Esophagus squamous epithelium (tissue), 5 donors: ENCODE measurements around the gene BNC1. TPM values are rescaled to one million over a fixed set of nuclear protein-coding genes. Genes with fewer than 3 reads are reported as not detected.
"Not testable (repeated sequence)": the region's sequence is repeated elsewhere in the genome, so short reads cannot be mapped to it uniquely, and the experiment has no call there.

ENCODE experiments used
- DNase-seq: peaks from one replicate; lab custom pipeline; 2025; lab: John Stamatoyannopoulos, UW
- H3K27ac ChIP-seq, 4 donors: fragments of 200-600 bp; sonication (generic); one replicate each; pipeline ENCODE4 v1.5.1; 2016 to 2019; ENCODE audit warnings: mild to moderate bottlenecking in 1 of 4
- H3K27me3 ChIP-seq, 4 donors: fragments of 200-600 bp; sonication (generic); 1 replicate in 3 of 4; 2 replicates in 1 of 4; pipeline versions ENCODE4 v1.5.1 to v1.6.0; 2017 to 2021; ENCODE audit warnings: antibody characterized with exemption in 1 of 4
- H3K36me3 ChIP-seq, 3 donors: fragments of 200-600 bp; sonication (generic); one replicate each; pipeline ENCODE4 v1.5.1; 2016 to 2019
- H3K4me1 ChIP-seq, 3 donors: fragments of 200-600 bp; sonication (generic); one replicate each; pipeline ENCODE4 v1.5.1; 2017 to 2019
- H3K4me3 ChIP-seq, 4 donors: fragments of 200-600 bp; sonication (generic); 1 replicate in 3 of 4; 2 replicates in 1 of 4; pipeline ENCODE4 v1.5.1; 2016 to 2019; ENCODE audit warnings: mild to moderate bottlenecking in 2 of 4, moderate library complexity in 1 of 4
- H3K9me3 ChIP-seq, 3 donors: fragments of 200-600 bp; sonication (generic); one replicate each; pipeline ENCODE4 v1.5.1; 2016 to 2019
- CTCF ChIP-seq, 6 experiments: fragments of 450-650 bp in 4 of 6; fragments of 200-600 bp in 2 of 6; sonication (generic) in 2 of 6; IDR thresholded peaks; one replicate each; pipeline ENCODE4 v1.5.1; 2016 to 2019; ENCODE audit warnings: antibody characterized with exemption in 6 of 6, mild to moderate bottlenecking in 4 of 6, moderate library complexity in 4 of 6
- POLR2A ChIP-seq, 4 donors: fragments of 450-650 bp; IDR thresholded peaks; one replicate each; pipeline ENCODE4 v1.6.1; 2017; ENCODE audit warnings: antibody characterized with exemption in 4 of 4, mild to moderate bottlenecking in 4 of 4, moderate library complexity in 3 of 4
- WGBS, 2 donors: methylation state at CpG; one replicate each; pipeline ENCODE4 v1.1.5; 2018; 5-methylcytosine and 5-hydroxymethylcytosine counted together
- intact Hi-C: fragments of 100-400 bp; cut with DNase I; formaldehyde crosslinking; loops from one replicate; pipeline ENCODE4 v1.15.0; 2022
- total RNA-seq, 4 donors: library from RNA; depleted of rRNA; stranded (reverse); fragments of >200 nt; gene quantifications; one replicate each; pipeline ENCODE4 v1.1.0, GENCODE V29; 2016
- donor health status: DM: yes; HTN: yes; CAD: no.

BNC1 gene
- total RNA-seq, 4 donors from 2014 or later = 21.2 to 38.3 (median 26.7) TPM

DNA sequence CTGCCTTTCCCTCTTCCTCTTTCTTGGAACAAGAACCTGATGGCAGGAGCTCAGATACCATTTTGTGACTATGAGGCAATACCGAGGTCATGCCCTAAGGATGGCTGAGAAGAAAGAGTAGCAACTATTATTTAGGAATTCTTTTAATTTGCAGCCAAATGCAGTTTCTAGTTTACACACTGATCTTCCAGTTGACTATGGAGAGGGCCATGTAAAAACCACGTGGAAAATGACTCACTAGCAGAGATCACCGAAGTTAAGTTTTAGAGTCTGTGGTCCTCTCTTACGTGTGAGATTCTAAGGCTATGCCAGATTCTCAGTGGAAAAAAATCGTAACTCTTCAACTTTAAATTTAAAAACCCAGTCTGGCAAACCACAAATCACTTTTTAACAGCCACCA, 7.8 kb downstream of the BNC1 start:
- no peak for DNase-seq
- Histone ChIP-seq H3K36me3 (no peaks in the 10 kb centered on the region), H3K4me1 (peaks cover 0 to 29% (median 0%) of the 10 kb centered on the region in 3 donors), H3K9me3 (no peaks in the 10 kb centered on the region), H3K27me3 (peaks cover 0 to 37% (median 0%) of the 10 kb centered on the region in 4 donors), H3K4me3 (no peak overlapping the region), H3K27ac (no peak overlapping the region)
- no peak for TF ChIP-seq POLR2A (IDR thresholded peaks at IDR 0.05)
- no peak for TF ChIP-seq CTCF (IDR thresholded peaks at IDR 0.05)
- WGBS, 2 donors = 49 to 63% methylated on average over 5 of the region's 5 CpGs
- intact Hi-C loops = no loop called here

DNA sequence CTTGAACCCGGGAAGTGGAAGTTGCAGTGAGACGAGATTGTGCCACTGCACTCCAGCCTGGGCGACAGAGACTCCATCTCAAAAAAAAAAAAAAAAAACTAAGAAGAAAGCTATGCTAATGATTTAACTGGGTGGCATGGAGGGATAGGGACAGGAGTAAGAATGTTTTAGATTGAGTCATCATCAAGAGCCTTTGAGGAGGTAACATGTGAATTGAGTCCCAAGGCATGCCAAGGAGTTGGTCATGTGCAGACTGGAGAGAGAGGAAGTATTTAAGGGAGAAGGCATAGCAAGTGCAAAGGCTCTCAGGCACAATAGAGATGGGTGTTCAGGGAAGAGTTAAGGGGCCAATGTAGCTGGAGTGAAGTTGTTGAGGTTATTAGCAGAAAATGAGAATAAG, 9.1 kb downstream of the BNC1 start:
- TF ChIP-seq POLR2A (IDR thresholded peaks at IDR 0.05) (no peak), CTCF (IDR thresholded peaks at IDR 0.05) (no peak)
- WGBS, 2 donors = 84 to 92% methylated on average over 3 of the region's 3 CpGs
- H3K36me3 ChIP-seq = no peaks in the 10 kb centered on the region
- peaks cover 0 to 21% (median 0%) of the 10 kb centered on the region in 3 donors for H3K4me1 ChIP-seq
- H3K9me3 ChIP-seq = no peaks in the 10 kb centered on the region
- H3K4me3 ChIP-seq = no peak overlapping the region
- DNase-seq = no peak
- H3K27me3 ChIP-seq = peaks cover 0 to 24% (median 0%) of the 10 kb centered on the region in 4 donors
- no peak overlapping the region for H3K27ac ChIP-seq
- intact Hi-C loops = no loop called here

GRCh38 chr15:83270176-83270575, 14.3 kb downstream of the BNC1 start:
- no peak overlapping the region for H3K4me3 ChIP-seq
- peaks cover 0 to 27% (median 0%) of the 10 kb centered on the region in 3 donors for H3K36me3 ChIP-seq
- H3K27me3 ChIP-seq = no peaks in the 10 kb centered on the region
- no peaks in the 10 kb centered on the region for H3K9me3 ChIP-seq
- no peak for DNase-seq
- intact Hi-C loops = no loop called here
- H3K27ac ChIP-seq = no peak overlapping the region
- no peak for TF ChIP-seq POLR2A (IDR thresholded peaks at IDR 0.05)
- no peak for TF ChIP-seq CTCF (IDR thresholded peaks at IDR 0.05)
- H3K4me1 ChIP-seq = no peaks in the 10 kb centered on the region
- 46 to 48% methylated on average over 1 of the region's 1 CpG for WGBS, 2 donors

GRCh38 chr15:83268147-83268546, 16.3 kb downstream of the BNC1 start:
- no peak overlapping the region for H3K27ac ChIP-seq
- DNase-seq = no peak
- WGBS, 2 donors = 74 to 82% methylated on average over 4 of the region's 4 CpGs
- H3K36me3 ChIP-seq = peaks cover 0 to 47% (median 0%) of the 10 kb centered on the region in 3 donors
- TF ChIP-seq POLR2A (IDR thresholded peaks at IDR 0.05) (no peak), CTCF (IDR thresholded peaks at IDR 0.05) (no peak)
- intact Hi-C loops = no loop called here
- H3K4me1 ChIP-seq = no peaks in the 10 kb centered on the region
- H3K4me3 ChIP-seq = no peak overlapping the region
- no peaks in the 10 kb centered on the region for H3K27me3 ChIP-seq
- H3K9me3 ChIP-seq = no peaks in the 10 kb centered on the region

DNA sequence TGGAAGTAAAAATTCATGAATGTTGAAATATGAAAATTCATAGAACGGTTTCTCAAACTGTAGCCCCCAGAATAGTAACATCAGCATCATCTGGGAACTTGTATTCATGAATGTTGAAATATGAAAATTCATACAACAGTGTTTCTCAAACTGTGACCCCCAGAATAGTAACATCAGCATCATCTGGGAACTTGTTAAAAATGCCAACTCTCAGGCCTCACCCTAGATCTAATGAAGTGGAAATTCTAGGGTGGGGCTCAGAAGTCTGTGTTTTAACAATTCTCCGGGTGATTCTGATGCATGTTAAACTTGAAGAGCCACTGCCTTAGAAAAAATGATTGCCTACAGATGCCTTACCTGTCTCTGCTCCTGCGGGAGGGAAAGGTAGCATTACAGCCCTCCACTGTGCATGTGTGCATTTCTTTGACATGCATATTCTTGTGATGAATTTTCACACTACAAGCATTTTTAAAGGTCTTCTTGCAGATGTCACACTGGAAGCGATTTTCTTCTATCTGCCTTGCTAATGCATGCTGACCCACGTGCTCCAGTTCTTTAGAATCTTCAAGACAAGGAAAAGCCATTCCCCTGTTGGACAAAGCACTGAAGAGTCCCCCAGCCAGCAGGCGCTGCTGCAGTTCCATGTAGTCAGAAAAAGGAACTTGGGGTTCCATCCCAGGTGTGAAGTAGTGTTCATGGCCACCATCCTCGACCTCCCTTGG, 21.7 kb downstream of the BNC1 start:
- Histone ChIP-seq H3K27me3 (no peaks in the 10 kb centered on the region), H3K27ac (no peak overlapping the region), H3K9me3 (no peaks in the 10 kb centered on the region), H3K4me1 (no peaks in the 10 kb centered on the region), H3K36me3 (peaks cover 0 to 86% (median 0%) of the 10 kb centered on the region in 3 donors), H3K4me3 (no peak overlapping the region)
- no peak for DNase-seq
- intact Hi-C loops = no loop called here
- no peak for TF ChIP-seq CTCF (IDR thresholded peaks at IDR 0.05)
- no peak for TF ChIP-seq POLR2A (IDR thresholded peaks at IDR 0.05)
- WGBS, 2 donors = 67 to 86% methylated on average over 6 to 7 of the region's 7 CpGs

DNA sequence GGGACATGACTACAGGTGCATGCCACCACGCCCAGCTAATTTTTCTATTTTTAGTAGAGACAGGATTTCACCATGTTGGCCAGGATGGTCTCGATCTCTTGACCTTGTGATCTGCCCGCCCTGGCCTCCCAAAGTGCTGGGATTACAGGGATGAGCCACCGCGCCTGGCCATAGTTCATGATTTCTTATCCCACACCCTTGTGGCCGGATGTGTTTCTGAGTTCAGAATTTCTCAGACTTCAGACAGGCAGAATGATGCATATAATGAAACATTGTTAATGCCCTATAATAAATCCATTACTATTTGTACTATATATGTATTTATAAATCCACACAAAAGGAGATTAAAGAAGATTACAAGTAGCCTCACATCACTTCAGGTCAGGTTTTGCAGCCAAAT, 22.3 kb downstream of the BNC1 start:
- DNase-seq, H3K9me3 ChIP-seq, H3K4me1 ChIP-seq, H3K4me3 ChIP-seq, H3K27ac ChIP-seq, intact Hi-C loops, H3K27me3 ChIP-seq: not testable (repeated sequence)
- 84 to 93% methylated on average over 5 to 6 of the region's 6 CpGs for WGBS, 2 donors
- H3K36me3 ChIP-seq = peaks cover 0 to 86% (median 0%) of the 10 kb centered on the region in 3 donors
